Suprapubic skin (tissue), 4 donors: ENCODE measurements around the gene ATPAF1. TPM values are rescaled to one million over a fixed set of nuclear protein-coding genes. Genes with fewer than 3 reads are reported as not detected.

Experiments
- DNase-seq, 2 donors: peaks; one replicate each; pipeline ENCODE4 v3.0.0-alpha.2; 2019; ENCODE audit warnings: low spot score in 2 of 2
- H3K27ac ChIP-seq: fragments of 200-600 bp; sonication (generic); one replicate; pipeline ENCODE4 v1.5.1; 2019
- H3K27me3 ChIP-seq: fragments of 200-600 bp; sonication (generic); one replicate; pipeline ENCODE4 v1.5.1; 2019
- H3K36me3 ChIP-seq: fragments of 200-600 bp; sonication (generic); one replicate; pipeline ENCODE4 v1.5.1; 2019
- H3K4me1 ChIP-seq: fragments of 200-600 bp; sonication (generic); one replicate; pipeline ENCODE4 v1.5.1; 2019
- H3K4me3 ChIP-seq: fragments of 200-600 bp; sonication (generic); one replicate; pipeline ENCODE4 v1.5.1; 2019; ENCODE audit warnings: mild to moderate bottlenecking
- H3K9me3 ChIP-seq: fragments of 200-600 bp; sonication (generic); one replicate; pipeline ENCODE4 v1.5.1; 2019
- EP300 ChIP-seq: sonication (generic); formaldehyde crosslinking; IDR thresholded peaks from one replicate; pipeline ENCODE4 v1.6.1; 2017; ENCODE audit warnings: antibody characterized with exemption
- POLR2A ChIP-seq, 2 donors: fragments of 450-650 bp; IDR thresholded peaks; one replicate each; pipeline ENCODE4 v1.6.1; 2017; ENCODE audit warnings: antibody characterized with exemption in 2 of 2, mild to moderate bottlenecking in 2 of 2, moderate library complexity in 2 of 2
- POLR2AphosphoS5 ChIP-seq, 3 donors: sonication (generic); formaldehyde crosslinking; IDR thresholded peaks; one replicate each; pipeline ENCODE4 v1.6.1; 2017; ENCODE audit warnings: antibody characterized with exemption in 3 of 3
- WGBS: methylation state at CpG from one replicate; pipeline ENCODE4 v1.1.5; 2018; 5-methylcytosine and 5-hydroxymethylcytosine counted together
- total RNA-seq, 4 donors: library from RNA; depleted of rRNA; stranded (reverse); fragments of >200 nt; gene quantifications; one replicate each; pipeline ENCODE4 v1.1.0, GENCODE V29; 2016
- TF ChIP-seq, protein P1 (sequence below), 2 donors: fragments of 200-600 bp in 1 of 2; fragments of 450-650 bp in 1 of 2; sonication (generic) in 1 of 2; IDR thresholded peaks; one replicate each; pipeline ENCODE4 v1.5.1; 2016 to 2019; ENCODE audit warnings: antibody characterized with exemption in 2 of 2, mild to moderate bottlenecking in 1 of 2, moderate library complexity in 1 of 2

Gene ATPAF1
- total RNA-seq, 4 donors from 2014 or later = 29.0 to 43.6 (median 30.9) TPM

DNA sequence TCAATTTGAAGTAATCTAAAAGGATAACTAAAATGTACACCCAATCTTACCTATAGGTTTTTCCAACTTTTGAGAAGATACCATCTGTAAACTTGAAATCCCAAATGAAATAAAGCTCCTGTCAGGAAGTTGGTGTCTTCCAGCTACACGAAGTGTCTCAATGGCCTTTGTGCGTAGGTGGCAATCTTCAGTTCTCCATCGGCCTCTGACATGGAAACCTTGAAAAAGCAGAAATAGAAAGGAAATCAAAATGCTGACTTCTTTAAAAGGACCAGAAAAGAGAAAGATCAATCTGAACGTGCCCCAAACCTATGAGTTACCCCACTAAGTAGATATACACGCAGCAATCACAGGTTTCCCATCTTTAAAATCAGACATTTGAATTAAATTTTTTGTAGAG, 74.1 kb downstream of the ATPAF1 start:
- Histone ChIP-seq H3K4me1 (peaks cover 9% of the 10 kb centered on the region), H3K9me3 (no peaks in the 10 kb centered on the region), H3K36me3 (peaks cover 46% of the 10 kb centered on the region), H3K27me3 (no peaks in the 10 kb centered on the region), H3K4me3 (no peak overlapping the region), H3K27ac (no peak overlapping the region)
- 81% methylated on average over 5 of the region's 5 CpGs for WGBS
- TF ChIP-seq POLR2AphosphoS5 (IDR thresholded peaks at IDR 0.05) = no peak
- TF ChIP-seq POLR2A (IDR thresholded peaks at IDR 0.05) = no peak
- TF ChIP-seq EP300 = no peak
- DNase-seq = no peak

GRCh38 chr1:46592823-46593222, 75.3 kb downstream of the ATPAF1 start:
- Histone ChIP-seq H3K36me3 (peaks cover 50% of the 10 kb centered on the region), H3K27me3 (no peaks in the 10 kb centered on the region), H3K27ac (no peak overlapping the region), H3K4me1 (peaks cover 9% of the 10 kb centered on the region), H3K9me3 (no peaks in the 10 kb centered on the region), H3K4me3 (no peak overlapping the region)
- WGBS = 86% methylated on average over 4 of the region's 4 CpGs
- TF ChIP-seq POLR2AphosphoS5 (IDR thresholded peaks at IDR 0.05) (no peak), POLR2A (IDR thresholded peaks at IDR 0.05) (no peak), EP300 (no peak)
- TF ChIP-seq, protein P1, sequence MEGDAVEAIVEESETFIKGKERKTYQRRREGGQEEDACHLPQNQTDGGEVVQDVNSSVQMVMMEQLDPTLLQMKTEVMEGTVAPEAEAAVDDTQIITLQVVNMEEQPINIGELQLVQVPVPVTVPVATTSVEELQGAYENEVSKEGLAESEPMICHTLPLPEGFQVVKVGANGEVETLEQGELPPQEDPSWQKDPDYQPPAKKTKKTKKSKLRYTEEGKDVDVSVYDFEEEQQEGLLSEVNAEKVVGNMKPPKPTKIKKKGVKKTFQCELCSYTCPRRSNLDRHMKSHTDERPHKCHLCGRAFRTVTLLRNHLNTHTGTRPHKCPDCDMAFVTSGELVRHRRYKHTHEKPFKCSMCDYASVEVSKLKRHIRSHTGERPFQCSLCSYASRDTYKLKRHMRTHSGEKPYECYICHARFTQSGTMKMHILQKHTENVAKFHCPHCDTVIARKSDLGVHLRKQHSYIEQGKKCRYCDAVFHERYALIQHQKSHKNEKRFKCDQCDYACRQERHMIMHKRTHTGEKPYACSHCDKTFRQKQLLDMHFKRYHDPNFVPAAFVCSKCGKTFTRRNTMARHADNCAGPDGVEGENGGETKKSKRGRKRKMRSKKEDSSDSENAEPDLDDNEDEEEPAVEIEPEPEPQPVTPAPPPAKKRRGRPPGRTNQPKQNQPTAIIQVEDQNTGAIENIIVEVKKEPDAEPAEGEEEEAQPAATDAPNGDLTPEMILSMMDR (IDR thresholded peaks at IDR 0.05) = no peak
- no peak for DNase-seq

DNA sequence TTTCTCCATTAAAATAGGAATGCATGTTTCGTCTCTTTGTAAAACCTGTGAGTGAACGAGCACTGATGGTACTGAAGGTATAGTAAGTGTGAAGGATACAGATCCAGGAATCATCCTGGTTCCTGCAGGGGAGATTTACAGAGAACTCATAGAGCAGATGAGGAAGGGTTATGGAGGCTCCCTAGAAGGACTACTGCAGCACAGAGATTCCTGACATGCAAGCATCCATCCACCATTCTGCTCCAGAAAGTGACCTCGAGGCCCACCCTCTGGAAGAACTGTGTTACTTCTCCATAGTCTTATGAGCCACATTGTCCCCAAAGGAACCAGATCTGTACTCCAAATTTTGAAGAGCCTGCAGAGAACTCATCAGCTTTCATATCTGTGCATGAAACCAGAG, 78.6 kb downstream of the ATPAF1 start:
- WGBS = 97% methylated on average over 3 of the region's 3 CpGs
- Histone ChIP-seq H3K4me3 (no peak overlapping the region), H3K27me3 (no peaks in the 10 kb centered on the region), H3K27ac (no peak overlapping the region), H3K36me3 (peaks cover 72% of the 10 kb centered on the region), H3K9me3 (no peaks in the 10 kb centered on the region), H3K4me1 (no peaks in the 10 kb centered on the region)
- DNase-seq = no peak
- TF ChIP-seq, protein P1 (IDR thresholded peaks at IDR 0.05) = no peak
- no peak for TF ChIP-seq POLR2A (IDR thresholded peaks at IDR 0.05)
- no peak for TF ChIP-seq EP300
- no peak for TF ChIP-seq POLR2AphosphoS5 (IDR thresholded peaks at IDR 0.05)

- TF ChIP-seq, protein P1 (IDR thresholded peaks at IDR 0.05) = no peak
- TF ChIP-seq POLR2A (IDR thresholded peaks at IDR 0.05) (no peak), EP300 (no peak), POLR2AphosphoS5 (IDR thresholded peaks at IDR 0.05) (no peak)
- WGBS = 75% methylated on average over 7 of the region's 7 CpGs
- H3K36me3 ChIP-seq = peaks cover 79% of the 10 kb centered on the region
- H3K27ac ChIP-seq = no peak overlapping the region
- H3K27me3 ChIP-seq = no peaks in the 10 kb centered on the region
- no peak for DNase-seq
- no peaks in the 10 kb centered on the region for H3K9me3 ChIP-seq
- H3K4me3 ChIP-seq = no peak overlapping the region
- H3K4me1 ChIP-seq = no peaks in the 10 kb centered on the region
These were observed 81.1 kb downstream of the ATPAF1 start for GRCh38 chr1:46587069-46587468.

GRCh38 chr1:46585312-46585938, 82.7 kb downstream of the ATPAF1 start:
- no peak for DNase-seq
- no peak overlapping the region for H3K27ac ChIP-seq
- H3K27me3 ChIP-seq = no peaks in the 10 kb centered on the region
- 90% methylated on average over 12 of the region's 12 CpGs for WGBS
- H3K4me1 ChIP-seq = no peaks in the 10 kb centered on the region
- H3K4me3 ChIP-seq = no peak overlapping the region
- TF ChIP-seq, protein P1 (IDR thresholded peaks at IDR 0.05) = no peak
- TF ChIP-seq EP300 (no peak), POLR2AphosphoS5 (IDR thresholded peaks at IDR 0.05) (no peak), POLR2A (IDR thresholded peaks at IDR 0.05) (no peak)
- H3K9me3 ChIP-seq = no peaks in the 10 kb centered on the region
- H3K36me3 ChIP-seq = peaks cover 73% of the 10 kb centered on the region
